Measurements from ENCODE around the gene PLPPR1.
"Not testable (repeated sequence)": the region's sequence is repeated elsewhere in the genome, so short reads cannot be mapped to it uniquely, and the experiment has no call there.

Gene PLPPR1

DNA sequence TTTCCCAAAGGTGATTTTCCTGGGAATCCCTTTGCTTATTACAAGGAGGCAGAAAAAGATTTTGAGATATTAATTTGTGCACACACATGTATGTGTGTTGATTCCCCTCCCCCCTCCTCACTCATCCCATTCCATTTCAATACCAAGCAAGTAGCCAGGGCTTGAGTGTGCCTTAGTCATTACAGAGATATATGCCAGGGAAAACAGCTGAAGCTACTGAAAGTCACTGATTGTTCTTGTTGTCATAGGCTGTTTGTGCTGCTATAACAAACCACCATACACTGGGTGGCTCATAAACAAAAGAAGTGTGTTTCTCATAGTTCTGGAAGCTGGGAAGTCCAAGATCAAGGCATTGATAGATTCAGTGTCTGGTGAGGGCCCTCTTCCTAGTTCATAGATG lies 197.6 kb downstream of the PLPPR1 start:
- DNase-seq, result no peak

- DNase-seq, result no peak
These were observed 198.3 kb downstream of the PLPPR1 start for GRCh38 chr9:101226803-101227202.

DNA sequence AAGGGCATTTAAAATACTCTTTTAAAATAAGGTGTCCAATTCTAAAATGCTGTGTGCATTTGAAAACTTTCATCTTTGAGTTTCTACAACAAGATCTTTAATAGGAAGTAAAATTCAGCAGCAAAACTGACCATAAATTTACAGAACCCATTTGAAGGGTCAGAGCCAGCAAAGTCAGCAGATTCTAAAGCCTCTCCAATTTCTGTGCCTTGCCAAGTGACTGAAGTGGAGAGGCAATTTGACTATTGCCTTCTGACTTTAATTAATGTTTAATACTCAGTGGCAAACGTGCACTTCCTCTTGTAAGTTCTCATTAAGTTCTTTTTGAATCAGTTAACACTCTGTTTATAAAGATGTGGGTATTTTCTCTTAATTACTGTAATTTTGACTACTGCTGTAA lies 201.1 kb downstream of the PLPPR1 start:
- no peak for DNase-seq

DNA sequence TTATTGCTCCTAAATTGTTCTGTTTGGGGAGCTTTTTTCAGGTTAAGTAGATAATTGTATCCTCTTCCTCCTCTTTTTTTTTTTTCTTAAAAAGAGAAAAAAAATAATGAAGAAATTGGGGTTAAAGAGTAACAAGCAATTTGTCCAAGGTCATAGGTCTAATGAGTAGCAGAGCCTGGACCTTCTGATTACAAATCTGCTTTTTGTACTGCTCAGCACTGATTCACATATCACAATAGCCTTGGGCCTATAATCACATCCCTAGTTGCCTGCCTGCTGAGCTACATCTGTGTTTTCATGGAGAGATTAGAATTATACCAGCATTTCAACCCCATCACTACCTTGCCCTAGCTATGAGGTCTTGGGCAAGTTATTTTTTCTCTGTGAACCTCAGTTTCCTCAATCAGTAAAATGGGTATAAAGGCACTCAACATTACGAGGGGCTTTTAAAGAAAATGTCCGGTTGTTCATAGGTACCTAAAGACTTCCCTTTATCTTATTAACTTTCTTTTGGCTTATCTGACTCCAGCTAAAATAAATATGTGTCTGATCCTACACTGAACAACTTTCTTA lies 204.0 kb downstream of the PLPPR1 start:
- DNase-seq, result no peak

GRCh38 chr9:101235105-101235866 lies 206.8 kb downstream of the PLPPR1 start:
- DNase-seq, result no peak

- DNase-seq, result no peak
These were observed 214.1 kb downstream of the PLPPR1 start for GRCh38 chr9:101242651-101243050.

- no peak for DNase-seq
These were observed 218.2 kb downstream of the PLPPR1 start for GRCh38 chr9:101246691-101247090.

- DNase-seq, result no peak
These were observed 218.8 kb downstream of the PLPPR1 start for GRCh38 chr9:101247297-101247696.

DNA sequence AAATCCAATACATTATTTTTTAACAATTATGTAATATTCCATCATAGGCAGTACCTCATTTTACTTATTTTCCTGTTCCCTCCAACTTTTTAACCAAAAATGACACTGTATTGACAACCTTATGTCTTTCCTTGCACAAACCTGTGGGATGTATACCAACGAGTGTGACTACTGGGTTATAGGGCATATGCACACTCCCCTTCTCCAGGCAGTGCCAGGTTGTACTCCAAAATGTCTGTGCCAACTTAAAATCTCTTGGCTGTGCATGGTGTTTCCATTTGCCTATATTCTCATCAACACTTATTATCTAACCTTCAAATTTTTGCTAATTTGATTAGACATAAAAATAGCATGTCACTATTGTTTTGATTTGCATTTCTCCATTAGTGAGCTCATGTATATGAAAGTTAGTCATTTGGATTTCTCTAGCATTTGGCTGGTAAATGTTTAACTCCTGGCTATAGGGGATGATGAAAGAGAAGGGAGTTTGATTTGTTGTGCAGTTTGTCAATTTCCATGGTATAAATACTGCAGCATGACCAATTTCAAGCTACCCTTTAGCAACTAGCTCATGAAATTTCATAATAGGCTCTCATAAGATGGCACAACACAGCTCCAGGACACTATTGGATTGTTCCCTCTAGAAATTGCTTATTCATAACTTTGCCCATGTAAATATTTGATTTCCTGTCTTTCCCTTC lies 226.4 kb downstream of the PLPPR1 start:
- no peak for DNase-seq

GRCh38 chr9:101264727-101265126 lies 236.2 kb downstream of the PLPPR1 start:
- no peak for DNase-seq

DNA sequence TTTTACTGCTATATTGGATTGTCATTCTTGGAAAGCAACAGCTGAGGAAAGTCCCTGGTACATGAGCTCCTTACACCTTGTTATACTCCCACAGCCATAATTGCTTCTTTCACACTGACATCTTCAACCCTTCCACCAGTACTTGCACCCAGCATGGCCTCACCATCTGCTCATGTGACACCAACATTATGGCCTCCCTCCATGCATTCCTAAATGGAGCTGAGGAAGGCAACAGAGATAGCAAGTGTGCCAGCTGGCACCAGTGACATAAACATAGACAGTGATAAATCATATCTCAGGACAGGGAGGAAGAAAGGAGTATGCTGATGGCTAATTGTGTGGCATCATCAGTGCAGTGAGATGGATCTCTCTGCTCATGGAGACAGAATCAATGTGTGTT lies 236.7 kb downstream of the PLPPR1 start:
- no peak for DNase-seq

DNA sequence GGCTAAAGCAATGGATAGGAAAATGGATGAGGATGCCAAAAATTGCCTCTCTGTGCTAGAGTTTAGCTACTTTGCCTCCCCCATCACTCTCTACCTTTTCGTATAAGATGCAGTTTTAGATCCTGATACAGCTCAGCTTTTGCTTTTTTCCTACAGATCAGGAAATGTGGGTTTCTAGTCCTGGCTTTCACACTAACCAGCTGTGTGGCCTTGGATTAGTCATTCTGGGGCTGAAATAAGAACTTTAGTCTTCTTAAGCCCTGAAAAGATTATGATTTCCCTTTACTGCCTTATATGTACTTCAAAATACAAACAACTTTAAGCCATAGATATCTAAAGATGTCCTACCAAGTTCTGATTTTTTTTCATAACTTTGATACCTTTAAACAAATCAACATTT lies 239.9 kb downstream of the PLPPR1 start:
- no peak for DNase-seq

DNA sequence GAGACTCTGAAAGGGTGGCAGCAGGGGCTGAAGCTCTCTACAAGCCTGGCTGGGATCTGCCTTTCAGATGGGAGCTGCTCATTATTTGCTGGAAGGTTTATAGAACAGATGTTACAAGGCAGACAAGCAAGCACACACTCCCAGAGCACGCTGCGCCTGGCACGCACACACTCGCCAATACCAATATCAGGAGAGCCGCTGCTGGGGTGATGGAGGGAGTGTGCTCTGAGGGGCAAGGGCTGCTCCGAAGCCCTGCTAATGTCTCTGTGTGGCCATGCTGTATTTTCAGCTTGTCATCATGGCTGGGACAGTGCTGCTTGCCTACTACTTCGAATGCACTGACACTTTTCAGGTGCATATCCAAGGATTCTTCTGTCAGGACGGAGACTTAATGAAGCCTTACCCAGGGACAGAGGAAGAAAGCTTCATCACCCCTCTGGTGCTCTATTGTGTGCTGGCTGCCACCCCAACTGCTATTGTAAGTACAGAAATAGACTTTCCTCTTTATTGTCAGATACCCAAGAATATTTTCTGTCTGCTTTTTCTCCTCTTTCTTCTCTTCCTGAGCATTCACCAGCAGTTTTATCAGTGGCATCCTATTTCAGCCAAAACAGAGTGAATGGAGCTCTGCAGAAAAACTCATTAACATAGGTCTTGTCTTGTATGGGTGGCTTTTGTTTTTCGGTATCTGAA lies 241.2 kb downstream of the PLPPR1 start:
- DNase-seq, result no peak

DNA sequence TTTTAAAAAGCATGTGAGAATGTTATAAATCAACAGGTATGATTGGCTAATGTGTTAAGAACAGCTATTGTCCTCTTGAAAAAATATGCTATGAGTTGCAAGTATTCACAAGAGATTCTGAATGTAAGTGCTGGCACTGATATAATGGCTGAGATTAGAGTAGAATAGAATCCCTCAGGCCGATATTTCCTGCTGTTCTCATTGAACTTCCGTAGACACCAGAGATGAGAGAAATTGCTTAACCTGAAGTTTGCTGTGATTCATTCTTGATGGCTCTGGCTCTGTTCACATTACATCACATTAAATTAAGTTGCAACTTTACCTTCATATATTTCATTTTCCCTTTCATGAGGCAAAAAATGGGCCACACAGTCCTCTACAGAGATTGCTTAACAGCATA lies 241.8 kb downstream of the PLPPR1 start:
- DNase-seq, result no peak

DNA sequence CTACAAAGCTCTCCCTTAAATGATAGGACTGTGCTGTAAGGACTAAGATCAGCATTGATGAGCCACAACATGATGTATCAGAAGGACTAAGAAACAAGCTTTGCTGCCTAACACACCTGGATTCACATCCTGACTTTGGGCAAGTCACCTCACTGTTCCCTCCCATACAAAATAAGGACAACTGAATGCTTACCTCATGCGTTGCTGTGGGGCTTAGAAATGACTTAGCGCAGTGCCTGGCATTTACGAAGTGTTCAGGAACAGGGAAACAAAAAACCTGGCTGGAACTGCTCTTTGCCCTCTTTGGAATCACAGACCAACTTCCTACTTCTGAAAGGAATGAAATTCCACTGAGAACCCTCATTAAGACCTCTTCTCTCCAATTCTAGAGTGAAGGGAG lies 242.6 kb downstream of the PLPPR1 start:
- no peak for DNase-seq

- no peak for DNase-seq
These were observed 246.6 kb downstream of the PLPPR1 start for GRCh38 chr9:101274971-101275768.

GRCh38 chr9:101275769-101276250 lies 247.3 kb downstream of the PLPPR1 start:
- no peak for DNase-seq

DNA sequence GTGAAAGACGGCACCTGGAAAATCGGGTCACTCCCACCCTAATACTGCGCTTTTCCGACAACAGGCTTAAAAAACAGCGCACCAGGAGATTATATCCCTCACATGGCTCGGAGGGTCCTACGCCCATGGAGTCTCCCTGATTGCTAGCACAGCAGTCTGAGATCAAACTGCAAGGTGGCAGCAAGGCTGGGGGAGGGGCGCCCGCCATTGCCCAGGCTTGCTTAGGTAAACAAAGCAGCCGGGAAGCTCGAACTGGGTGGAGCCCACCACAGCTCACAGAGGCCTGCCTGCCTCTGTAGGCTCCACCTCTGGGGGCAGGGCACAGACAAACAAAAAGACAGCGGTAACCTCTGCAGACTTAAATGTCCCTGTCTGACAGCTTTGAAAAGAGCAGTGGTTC lies 262.5 kb downstream of the PLPPR1 start:
- not testable (repeated sequence) for DNase-seq

- DNase-seq, result no peak
These were observed 271.4 kb downstream of the PLPPR1 start for GRCh38 chr9:101299901-101300300.

DNA sequence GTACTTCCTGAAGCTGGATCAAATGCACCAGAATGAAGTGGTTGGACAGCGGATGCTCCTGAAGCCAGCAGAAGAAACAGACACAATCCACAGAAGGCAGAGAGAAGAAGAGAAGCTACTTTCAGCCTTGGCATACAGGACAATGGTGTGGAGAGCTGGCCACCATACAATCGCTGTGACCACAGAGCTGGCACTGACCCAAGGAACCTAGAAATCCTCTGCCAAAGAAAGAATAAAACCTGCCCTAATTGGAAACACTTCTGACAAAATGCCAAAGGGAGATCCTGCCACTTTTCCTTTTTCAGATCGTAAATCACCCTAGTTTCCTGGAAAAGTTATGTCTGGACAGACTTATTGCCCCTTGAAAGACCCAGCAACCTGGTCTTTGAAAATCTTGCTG lies 278.5 kb downstream of the PLPPR1 start:
- no peak for DNase-seq

DNA sequence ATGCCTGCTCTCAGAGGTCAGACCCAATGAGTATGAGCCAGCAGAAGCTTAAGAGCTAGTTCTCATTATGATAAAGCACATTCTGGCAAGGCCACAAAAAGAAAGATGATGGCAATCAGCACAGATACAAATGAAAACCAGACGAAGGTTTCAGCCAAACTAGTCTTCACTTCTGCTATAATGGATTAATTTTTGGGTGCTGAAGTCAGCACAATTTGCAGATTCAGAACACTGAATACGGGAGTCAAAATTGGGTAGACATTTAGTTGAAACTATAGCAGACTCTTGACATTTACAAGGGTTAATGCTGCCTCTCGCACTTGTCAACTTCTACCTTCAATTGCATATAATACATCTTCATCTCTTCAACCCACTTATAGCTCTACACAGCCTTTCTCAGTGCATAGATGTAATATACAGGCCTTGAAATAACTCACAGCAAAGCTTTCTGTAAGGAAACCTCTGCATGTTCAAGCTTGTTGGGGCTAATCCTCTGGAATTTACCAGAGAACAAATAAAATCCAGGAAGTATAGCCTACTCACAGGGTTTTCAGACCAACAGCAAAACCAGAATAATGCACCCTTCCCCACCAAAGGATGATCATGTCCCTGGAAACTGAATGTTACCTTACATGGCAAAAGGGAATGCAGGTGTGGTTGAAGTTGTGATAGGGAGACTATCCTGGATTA lies 279.1 kb downstream of the PLPPR1 start:
- DNase-seq, result no peak

GRCh38 chr9:101309139-101309538 lies 280.6 kb downstream of the PLPPR1 start:
- no peak for DNase-seq
